ENCODE data around the gene UQCC2.

UQCC2 gene

DNA sequence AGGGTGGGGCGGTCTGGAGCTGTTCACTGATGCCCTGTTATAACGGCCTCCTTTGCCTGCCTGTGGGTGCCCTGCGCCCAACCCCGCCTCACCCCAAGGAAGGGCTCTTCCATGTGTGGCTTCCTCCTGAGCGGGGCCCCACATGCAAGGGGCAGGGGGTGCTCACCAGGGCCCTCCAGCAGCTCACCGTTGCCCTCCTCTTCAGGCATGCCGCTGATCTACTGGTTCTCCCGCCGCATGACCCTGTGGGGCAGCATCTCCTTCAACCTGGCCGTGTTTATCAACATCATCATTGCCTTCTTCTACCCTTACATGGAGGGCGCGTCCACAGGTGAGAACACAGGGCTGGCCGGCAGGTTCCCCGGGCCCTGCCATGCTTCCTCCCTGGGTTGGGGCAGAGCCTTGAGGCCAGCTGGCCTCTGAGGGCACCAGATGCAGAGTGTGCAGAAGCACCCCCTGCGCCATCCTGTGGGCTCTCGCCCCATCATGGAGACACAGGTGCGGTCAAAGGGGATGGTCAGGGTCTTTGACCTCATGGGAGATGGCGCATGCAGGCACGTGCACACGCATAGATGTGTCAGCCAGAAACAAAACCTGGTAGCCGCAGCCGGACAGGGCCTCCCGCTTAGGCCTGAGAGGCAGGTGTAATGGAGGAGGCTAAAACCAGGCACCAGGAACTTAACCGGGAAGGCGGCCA, 22.9 kb downstream of the UQCC2 start:
- DNase-seq, result no peak

DNA sequence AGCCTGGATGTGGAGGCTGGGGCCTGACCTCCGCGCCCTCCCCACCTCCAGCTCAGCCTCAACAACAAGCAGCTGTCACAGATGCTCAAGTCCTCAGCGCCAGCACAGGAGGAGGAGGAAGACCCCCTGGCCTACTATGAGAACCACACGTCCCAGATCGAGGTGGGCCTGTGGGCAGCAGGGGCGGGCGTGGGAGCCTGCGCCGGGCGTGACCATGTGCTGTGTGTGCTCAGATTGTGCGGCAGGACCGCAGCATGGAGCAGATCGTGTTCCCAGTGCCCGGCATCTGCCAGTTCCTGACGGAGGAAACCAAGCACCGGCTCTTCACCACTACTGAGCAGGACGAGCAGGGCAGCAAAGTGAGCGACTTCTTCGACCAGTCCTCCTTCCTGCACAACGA, 23.5 kb downstream of the UQCC2 start:
- DNase-seq, result no peak

- DNase-seq, result no peak
Measured at GRCh38 chr6:33686981-33687975, 24.2 kb downstream of the UQCC2 start.

DNA sequence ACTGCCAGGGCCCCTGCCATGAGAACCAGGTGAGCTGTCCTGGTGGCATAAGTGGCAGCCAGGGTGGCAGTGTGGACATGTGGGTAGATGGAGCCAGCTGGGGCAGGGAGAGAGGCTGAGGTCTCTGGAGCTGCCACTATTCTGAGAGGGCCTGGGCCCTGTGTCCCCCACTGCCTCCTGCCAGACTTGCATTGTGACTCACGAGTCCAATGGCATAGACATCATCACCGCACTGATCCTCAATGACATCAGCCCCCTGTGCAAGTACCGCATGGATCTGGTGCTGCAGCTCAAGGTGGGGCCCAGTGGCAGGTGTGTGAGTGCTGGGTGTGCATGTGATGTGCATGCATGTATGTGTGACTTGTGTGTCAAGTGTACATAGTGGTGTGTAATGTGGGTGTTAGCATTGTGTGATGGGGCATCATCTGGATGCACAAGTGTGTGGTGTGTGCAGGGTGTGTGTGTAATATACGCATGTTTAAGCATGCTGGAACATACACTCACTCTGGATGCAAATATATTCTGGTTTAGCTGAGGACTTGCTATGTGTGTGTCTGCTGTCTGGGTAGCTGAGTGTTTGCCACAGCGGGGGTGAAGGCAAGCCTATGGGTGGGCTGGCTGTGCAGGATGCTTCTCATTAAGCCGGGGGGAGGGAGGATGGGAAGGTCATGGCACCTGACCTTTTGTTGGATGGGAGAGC, 25.1 kb downstream of the UQCC2 start:
- DNase-seq, result no peak

DNA sequence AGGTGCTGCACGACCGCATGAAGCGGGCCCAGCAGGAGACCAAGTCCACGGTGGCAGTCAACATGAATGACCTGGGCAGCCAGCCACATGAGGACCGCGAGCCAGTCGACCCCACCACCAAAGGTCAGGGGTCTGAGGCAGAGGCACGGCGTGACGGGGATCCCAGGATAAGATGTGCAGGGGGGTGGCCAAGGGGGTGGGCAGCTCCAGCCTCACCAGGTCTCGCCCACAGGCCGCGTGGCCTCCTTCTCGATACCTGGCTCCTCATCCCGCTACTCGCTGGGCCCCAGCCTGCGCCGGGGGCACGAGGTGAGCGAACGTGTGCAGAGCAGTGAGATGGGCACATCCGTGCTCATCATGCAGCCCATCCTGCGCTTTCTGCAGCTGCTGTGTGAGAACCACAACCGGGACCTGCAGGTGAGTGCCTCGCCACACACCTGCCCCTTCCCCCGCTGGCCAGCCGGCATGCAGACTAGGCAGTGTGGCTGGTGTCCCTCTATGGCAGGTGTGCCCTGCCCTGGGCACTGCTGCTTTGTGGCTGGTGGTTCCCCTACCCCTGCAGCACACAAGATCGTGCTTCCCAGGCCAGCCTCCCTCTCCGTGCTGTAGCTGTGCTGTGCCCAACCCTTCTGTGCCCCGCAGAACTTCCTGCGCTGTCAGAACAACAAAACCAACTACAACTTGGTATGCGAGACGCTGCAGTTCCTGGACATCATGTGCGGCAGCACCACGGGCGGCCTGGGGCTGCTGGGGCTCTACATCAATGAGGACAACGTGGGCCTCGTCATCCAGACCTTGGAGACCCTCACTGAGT, 25.9 kb downstream of the UQCC2 start:
- DNase-seq, result no peak

GRCh38 chr6:33684983-33685382, 26.5 kb downstream of the UQCC2 start:
- DNase-seq, result no peak

GRCh38 chr6:33684428-33684896, 27.0 kb downstream of the UQCC2 start:
- no peak for DNase-seq

DNA sequence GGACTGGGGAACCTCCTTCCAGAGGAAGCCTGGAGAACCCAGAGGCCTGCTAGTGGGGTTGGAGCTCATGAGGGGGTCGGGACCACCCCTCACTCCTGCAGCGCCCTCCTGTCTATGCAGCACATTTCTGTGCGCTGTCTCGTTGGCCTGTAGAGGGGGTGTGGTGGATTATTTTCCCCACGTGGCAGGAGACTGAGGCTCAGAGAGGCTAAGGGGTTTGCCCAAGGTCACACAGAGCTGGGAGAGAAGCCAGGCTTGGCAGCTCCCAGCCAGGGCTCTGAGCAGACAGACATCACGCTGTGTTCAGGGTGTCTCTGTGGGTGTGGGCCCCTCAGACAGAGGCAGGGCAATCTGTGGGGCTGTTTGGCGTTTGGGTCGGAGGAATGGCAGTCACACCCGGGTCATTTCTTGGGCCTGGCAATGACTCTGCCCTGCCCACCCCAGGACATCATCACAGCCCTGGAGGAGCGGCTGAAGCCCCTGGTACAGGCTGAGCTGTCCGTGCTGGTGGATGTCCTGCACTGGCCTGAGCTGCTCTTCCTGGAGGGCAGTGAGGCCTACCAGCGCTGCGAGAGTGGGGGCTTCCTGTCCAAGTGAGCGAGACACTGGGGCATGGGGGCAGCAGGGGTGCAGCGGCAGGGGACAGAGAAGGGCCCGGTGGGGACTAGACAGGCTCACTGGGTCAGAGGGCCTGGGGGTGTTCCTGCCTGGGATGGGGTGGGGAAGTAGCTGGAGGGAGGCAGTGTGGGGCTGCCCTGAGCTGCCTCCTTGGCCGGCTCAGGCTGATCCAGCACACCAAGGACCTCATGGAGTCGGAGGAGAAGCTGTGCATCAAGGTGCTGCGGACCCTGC, 27.7 kb downstream of the UQCC2 start:
- no peak for DNase-seq

- DNase-seq, result no peak
Measured at GRCh38 chr6:33683051-33683571, 28.4 kb downstream of the UQCC2 start.

DNA sequence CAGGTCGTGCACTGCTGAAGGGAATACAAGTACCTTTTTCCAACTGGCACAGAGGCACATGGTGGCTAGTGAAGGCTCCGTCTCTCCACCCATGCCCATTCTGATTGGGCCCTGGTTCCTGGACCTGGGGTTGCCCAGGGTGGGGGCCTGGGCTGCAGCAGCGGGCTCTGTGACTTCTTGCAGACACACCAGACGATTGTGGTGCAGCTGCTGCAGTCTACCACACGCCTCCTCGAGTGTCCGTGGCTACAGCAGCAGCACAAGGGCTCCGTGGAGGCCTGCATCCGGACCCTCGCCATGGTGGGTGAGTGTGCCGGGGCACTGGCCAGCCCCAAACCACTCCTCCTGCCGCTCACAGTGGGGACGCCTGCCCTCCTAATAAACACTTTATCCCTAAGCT, 29.2 kb downstream of the UQCC2 start:
- DNase-seq, result no peak

- DNase-seq, result no peak
Measured at GRCh38 chr6:33679761-33680160, 31.7 kb downstream of the UQCC2 start.

DNA sequence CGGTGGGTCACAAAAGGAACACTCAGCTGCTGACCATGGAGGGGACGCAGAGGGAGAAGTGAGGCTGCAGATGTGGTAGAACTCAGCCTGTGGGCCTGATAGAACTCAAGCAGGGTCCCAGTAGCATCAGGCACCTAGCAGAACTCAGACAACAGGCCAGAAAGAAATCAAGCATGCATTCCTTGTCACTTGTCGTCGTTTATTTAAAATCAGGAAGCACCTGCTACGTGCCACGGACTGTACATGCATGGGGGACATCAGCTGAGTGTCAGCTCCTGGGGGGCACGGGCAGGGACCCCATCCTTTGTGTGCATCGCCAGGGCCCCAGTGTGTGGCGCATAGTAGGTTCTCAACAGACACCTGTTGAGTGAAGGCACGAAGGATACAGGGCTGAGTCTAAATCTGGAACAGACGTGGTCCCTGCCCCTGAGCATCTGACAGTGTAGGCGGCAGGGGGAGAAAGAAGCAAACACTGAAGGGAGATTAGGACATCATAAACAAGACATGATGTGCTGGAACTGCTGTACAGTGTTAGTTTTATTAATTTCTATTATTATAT, 32.5 kb downstream of the UQCC2 start:
- DNase-seq, result no peak

DNA sequence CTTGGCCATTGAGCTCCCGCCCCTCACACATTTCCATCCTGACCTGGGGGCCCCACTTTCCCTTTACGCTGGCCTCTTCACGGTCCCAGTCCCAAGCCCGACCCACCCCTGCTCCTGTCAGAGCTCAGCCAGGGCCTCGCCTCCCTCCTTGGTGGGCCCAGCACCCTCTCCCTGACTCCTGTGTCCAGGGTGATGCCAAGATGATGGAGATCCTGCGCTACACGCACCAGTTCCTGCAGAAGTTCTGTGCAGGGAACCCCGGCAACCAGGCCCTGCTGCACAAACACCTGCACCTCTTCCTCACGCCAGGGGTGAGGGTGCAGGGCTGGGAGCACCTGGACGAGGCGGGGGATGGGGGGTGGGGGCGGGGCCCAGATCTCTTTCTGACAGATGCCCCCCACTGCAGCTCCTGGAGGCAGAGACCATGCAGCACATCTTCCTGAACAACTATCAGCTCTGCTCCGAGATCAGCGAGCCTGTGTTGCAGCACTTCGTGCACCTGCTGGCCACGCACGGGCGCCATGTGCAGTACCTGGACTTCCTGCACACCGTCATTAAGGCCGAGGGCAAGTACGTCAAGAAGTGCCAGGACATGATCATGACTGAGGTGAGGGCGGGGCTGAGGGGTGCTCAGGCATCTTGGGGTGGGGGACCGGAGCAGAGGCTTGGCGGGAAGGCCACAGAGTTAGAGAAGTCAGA, 33.1 kb downstream of the UQCC2 start:
- no peak for DNase-seq

DNA sequence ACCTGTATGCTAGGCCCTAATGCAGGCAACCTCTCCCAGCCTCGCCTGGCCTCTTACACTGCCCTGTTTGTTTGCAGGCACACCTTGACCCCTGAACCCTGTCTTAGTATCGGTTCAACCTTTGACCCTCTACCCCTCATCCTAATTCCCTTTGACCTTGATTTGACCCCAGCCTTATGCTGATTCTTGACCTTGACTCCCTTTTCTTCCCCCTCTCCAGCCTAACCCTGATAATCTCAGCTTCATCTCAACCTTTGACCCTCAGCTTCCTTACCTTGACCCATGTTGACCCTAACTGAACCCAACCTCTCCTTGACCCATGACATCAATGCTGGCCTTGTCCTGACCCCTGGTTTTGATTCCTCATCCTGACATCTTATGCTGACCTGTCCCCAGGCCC, 33.8 kb downstream of the UQCC2 start:
- no peak for DNase-seq

DNA sequence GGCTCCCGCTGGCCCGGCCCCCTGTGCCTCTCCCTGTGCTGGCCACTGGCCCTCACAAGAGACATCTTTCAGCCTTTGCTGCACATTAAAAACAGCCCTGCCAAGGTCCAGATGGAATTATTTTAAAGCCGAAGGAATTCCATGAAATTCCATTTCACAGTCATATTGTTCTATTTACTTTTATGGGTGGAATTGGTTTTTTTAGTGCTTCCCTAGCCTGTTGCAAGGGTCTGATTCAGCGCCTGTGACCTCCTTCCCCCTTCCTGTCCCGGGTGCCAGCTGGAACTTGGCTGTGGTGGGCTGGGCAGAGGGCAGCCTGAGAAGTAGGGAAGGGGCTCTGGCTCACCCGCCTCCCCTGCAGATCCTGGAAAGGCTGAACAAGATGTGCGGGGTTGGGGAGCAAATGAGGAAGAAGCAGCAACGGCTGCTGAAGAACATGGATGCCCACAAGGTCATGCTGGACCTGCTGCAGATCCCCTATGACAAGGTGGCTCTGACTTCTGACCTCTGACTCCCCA, 34.3 kb downstream of the UQCC2 start:
- DNase-seq, result no peak

GRCh38 chr6:33676416-33677142, 34.9 kb downstream of the UQCC2 start:
- no peak for DNase-seq

GRCh38 chr6:33675968-33676367, 35.5 kb downstream of the UQCC2 start:
- no peak for DNase-seq

DNA sequence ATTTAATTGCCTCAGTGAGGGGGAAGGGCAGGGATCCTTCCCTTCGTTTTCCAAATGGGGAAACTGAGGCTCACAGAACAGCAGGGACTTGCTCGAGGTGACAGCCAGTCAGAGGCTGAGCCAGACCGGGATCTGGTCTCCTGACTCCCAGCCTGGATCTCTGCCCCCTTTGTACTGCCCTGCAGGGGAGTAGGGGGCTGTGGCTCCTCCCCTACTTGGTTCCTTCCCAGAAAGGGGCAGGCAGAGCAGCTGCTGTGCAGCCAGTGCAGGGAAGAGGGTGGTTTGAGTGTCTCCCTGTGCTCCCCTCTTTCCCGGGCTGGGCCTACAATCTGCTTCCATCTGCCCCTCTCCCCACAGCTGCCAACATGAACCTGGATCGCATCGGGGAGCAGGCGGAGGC, 37.6 kb downstream of the UQCC2 start:
- DNase-seq, result no peak

- no peak for DNase-seq
Measured at GRCh38 chr6:33672808-33673207, 38.7 kb downstream of the UQCC2 start.

DNA sequence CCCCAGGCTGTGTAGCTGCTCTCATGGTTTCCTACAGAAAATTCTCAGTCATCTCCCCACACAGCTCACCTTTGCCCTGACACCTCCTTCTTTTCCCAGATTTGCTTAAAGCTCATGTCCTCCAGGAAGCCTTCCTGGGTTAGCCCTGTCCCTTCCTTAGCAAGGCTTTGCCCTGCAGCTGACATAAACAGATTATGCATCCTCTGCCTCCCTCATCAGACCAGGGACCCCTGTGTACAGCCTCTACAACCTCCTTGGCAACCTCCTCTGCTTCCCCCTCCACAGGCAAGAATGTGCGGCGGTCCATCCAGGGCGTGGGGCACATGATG, 39.8 kb downstream of the UQCC2 start:
- no peak for DNase-seq
